ENCODE measurements around the gene SLC39A9.

DNA sequence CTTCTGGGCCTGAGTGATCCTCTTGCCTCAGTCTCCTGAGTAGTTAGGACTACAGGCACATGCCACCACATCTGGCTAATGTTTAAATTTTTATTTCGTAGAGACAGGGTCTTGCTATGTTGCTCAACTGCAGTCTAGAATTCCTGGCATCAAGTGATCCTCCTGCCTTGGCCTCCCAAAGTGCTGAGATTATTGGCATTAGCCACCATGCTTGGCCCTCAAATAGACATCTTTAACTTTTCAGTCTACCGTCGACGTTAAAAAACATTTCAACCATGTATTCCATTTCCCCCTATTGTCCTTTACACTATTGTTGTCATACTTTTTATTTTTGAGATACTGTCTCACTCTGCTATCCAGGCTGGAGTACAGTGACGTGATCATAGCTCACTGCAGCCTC lies 22.8 kb upstream of the SLC39A9 start:
- TF ChIP-seq, protein P1, sequence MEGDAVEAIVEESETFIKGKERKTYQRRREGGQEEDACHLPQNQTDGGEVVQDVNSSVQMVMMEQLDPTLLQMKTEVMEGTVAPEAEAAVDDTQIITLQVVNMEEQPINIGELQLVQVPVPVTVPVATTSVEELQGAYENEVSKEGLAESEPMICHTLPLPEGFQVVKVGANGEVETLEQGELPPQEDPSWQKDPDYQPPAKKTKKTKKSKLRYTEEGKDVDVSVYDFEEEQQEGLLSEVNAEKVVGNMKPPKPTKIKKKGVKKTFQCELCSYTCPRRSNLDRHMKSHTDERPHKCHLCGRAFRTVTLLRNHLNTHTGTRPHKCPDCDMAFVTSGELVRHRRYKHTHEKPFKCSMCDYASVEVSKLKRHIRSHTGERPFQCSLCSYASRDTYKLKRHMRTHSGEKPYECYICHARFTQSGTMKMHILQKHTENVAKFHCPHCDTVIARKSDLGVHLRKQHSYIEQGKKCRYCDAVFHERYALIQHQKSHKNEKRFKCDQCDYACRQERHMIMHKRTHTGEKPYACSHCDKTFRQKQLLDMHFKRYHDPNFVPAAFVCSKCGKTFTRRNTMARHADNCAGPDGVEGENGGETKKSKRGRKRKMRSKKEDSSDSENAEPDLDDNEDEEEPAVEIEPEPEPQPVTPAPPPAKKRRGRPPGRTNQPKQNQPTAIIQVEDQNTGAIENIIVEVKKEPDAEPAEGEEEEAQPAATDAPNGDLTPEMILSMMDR (IDR thresholded peaks at IDR 0.05; ENCODE audit: poor library complexity, severe bottlenecking), result no peak
- TF ChIP-seq POLR2AphosphoS5 (IDR thresholded peaks at IDR 0.05) (no peak), EZH2 (IDR thresholded peaks at IDR 0.05; ENCODE audit: borderline replicate concordance, insufficient read depth, low read length, poor library complexity, severe bottlenecking) (no peak), MXI1 (conservative IDR thresholded peaks at IDR 0.05; ENCODE audit: poor library complexity, severe bottlenecking) (no peak), RAD21 (conservative IDR thresholded peaks at IDR 0.05) (no peak), TAF1 (IDR thresholded peaks at IDR 0.05; ENCODE audit: low read depth) (no peak), EP300 (conservative IDR thresholded peaks at IDR 0.05; ENCODE audit: poor library complexity, severe bottlenecking) (no peak), SMC3 (conservative IDR thresholded peaks at IDR 0.05; ENCODE audit: poor library complexity) (no peak)
- TF ChIP-seq, protein P2, sequence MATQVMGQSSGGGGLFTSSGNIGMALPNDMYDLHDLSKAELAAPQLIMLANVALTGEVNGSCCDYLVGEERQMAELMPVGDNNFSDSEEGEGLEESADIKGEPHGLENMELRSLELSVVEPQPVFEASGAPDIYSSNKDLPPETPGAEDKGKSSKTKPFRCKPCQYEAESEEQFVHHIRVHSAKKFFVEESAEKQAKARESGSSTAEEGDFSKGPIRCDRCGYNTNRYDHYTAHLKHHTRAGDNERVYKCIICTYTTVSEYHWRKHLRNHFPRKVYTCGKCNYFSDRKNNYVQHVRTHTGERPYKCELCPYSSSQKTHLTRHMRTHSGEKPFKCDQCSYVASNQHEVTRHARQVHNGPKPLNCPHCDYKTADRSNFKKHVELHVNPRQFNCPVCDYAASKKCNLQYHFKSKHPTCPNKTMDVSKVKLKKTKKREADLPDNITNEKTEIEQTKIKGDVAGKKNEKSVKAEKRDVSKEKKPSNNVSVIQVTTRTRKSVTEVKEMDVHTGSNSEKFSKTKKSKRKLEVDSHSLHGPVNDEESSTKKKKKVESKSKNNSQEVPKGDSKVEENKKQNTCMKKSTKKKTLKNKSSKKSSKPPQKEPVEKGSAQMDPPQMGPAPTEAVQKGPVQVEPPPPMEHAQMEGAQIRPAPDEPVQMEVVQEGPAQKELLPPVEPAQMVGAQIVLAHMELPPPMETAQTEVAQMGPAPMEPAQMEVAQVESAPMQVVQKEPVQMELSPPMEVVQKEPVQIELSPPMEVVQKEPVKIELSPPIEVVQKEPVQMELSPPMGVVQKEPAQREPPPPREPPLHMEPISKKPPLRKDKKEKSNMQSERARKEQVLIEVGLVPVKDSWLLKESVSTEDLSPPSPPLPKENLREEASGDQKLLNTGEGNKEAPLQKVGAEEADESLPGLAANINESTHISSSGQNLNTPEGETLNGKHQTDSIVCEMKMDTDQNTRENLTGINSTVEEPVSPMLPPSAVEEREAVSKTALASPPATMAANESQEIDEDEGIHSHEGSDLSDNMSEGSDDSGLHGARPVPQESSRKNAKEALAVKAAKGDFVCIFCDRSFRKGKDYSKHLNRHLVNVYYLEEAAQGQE (IDR thresholded peaks at IDR 0.05; ENCODE audit: borderline replicate concordance), result no peak
